GM13977 (cell line): ENCODE data around the gene CD101.

Experiments
- DNase-seq: peaks from one replicate; pipeline ENCODE4 v3.0.0; 2012; ENCODE audit warnings: low spot score
- CTCF ChIP-seq: IDR thresholded peaks from 2 replicates; pipeline ENCODE4 v1.5.1; 2012; ENCODE audit warnings: mild to moderate bottlenecking, control low read depth; ENCODE audit not compliant: insufficient read depth; ENCODE audit errors: extremely low read depth, missing control alignments
- in situ Hi-C: fragments of 300-500 bp; cut with MboI; formaldehyde crosslinking; loops from one replicate; pipeline ENCODE4 v1.12.0; 2022; ENCODE audit warnings: low sequenced_read_pairs, low pct_unique_long_range_greater_than_20kb, mixed read lengths, inconsistent platforms; ENCODE audit not compliant: unreplicated experiment

Gene CD101

GRCh38 chr1:116984406-116985160 is 17.0 kb upstream of the CD101 start:
- TF ChIP-seq CTCF = no peak
- in situ Hi-C loops = no loop called here
- no peak for DNase-seq

GRCh38 chr1:116986421-116987255 is 14.9 kb upstream of the CD101 start:
- in situ Hi-C loops = no loop called here
- no peak for TF ChIP-seq CTCF
- DNase-seq = no peak

GRCh38 chr1:116987256-116987555 is 14.4 kb upstream of the CD101 start:
- TF ChIP-seq CTCF = no peak
- DNase-seq = no peak
- in situ Hi-C loops = no loop called here

- no peak for TF ChIP-seq CTCF
- in situ Hi-C loops = no loop called here
- DNase-seq = no peak
These were observed 13.3 kb upstream of the CD101 start for GRCh38 chr1:116988248-116988647.

- DNase-seq = no peak
- in situ Hi-C loops = no loop called here
- TF ChIP-seq CTCF = no peak
These were observed 12.7 kb upstream of the CD101 start for GRCh38 chr1:116988908-116989307.

- in situ Hi-C loops = no loop called here
- no peak for TF ChIP-seq CTCF
- DNase-seq = no peak
These were observed 11.7 kb upstream of the CD101 start for GRCh38 chr1:116989835-116990234.
